DND-41 (cell line): ENCODE data around the gene PLEKHM1.
"Not testable (repeated sequence)": the region's sequence is repeated elsewhere in the genome, so short reads cannot be mapped to it uniquely, and the experiment has no call there.

Experiments used
- ATAC-seq: fragments of 200-7000 bp; cut with Tn5 transposase; 3 replicates; pipeline ENCODE4 v1.9.1; 2021; ENCODE audit warnings: low read depth; ENCODE audit not compliant: insufficient read depth
- DNase-seq: peaks from one replicate; pipeline ENCODE4 v3.0.0-alpha.2; 2020
- H2AFZ ChIP-seq: 2 replicates; pipeline ENCODE4 v1.6.0; 2012; ENCODE audit warnings: low read depth, low read length
- H3K27ac ChIP-seq: 2 replicates; pipeline ENCODE4 v1.5.1; 2012; ENCODE audit warnings: low read length, inconsistent platforms
- H3K27me3 ChIP-seq: fragments of 200-600 bp; sonication (generic); 2 replicates; pipeline ENCODE4 v1.6.0; 2012; ENCODE audit warnings: low read length, mild to moderate bottlenecking, inconsistent platforms; ENCODE audit not compliant: insufficient read depth, poor library complexity
- H3K36me3 ChIP-seq: 2 replicates; pipeline ENCODE4 v1.5.1; 2012; ENCODE audit warnings: low read length, inconsistent platforms; ENCODE audit not compliant: insufficient read depth
- H3K4me1 ChIP-seq: 2 replicates; pipeline ENCODE4 v1.5.1; 2012; ENCODE audit warnings: mild to moderate bottlenecking, low read length; ENCODE audit not compliant: insufficient read depth
- H3K4me2 ChIP-seq: 2 replicates; pipeline ENCODE4 v1.6.0; 2012; ENCODE audit warnings: mild to moderate bottlenecking, moderate library complexity, low read length, inconsistent platforms; ENCODE audit not compliant: insufficient read depth
- H3K4me3 ChIP-seq, 2 experiments: fragments of 200-600 bp in 1 of 2; shearing (Covaris generic) in 1 of 2; 2 replicates each; pipeline ENCODE4 v1.5.1; 2012 to 2016; ENCODE audit warnings: inconsistent platforms in 2 of 2, low read length in 2 of 2, mild to moderate bottlenecking in 2 of 2, low read depth in 1 of 2, moderate library complexity in 1 of 2
- H3K79me2 ChIP-seq: 2 replicates; pipeline ENCODE4 v1.6.0; 2012; ENCODE audit warnings: low read length, inconsistent platforms; ENCODE audit not compliant: insufficient read depth
- H3K9ac ChIP-seq: 2 replicates; pipeline ENCODE4 v1.6.0; 2012; ENCODE audit warnings: low read depth, mild to moderate bottlenecking, inconsistent platforms, low read length, moderate library complexity
- H3K9me3 ChIP-seq: 2 replicates; pipeline ENCODE4 v1.5.1; 2012; ENCODE audit warnings: low read length, moderate library complexity, mild to moderate bottlenecking, inconsistent platforms; ENCODE audit not compliant: insufficient read depth, severe bottlenecking
- H4K20me1 ChIP-seq: 2 replicates; pipeline ENCODE4 v1.6.0; 2012; ENCODE audit warnings: low read length; ENCODE audit not compliant: insufficient read depth
- CTCF ChIP-seq: IDR thresholded peaks from 2 replicates; pipeline ENCODE4 v1.5.1; 2012; ENCODE audit warnings: borderline replicate concordance, low read length, moderate library complexity, mild to moderate bottlenecking; ENCODE audit not compliant: poor library complexity, severe bottlenecking; ENCODE audit errors: extremely low read depth

Gene PLEKHM1

GRCh38 chr17:45490615-45491433, at the start of gene PLEKHM1:
TSS of gene PLEKHM1 (minus strand) at chr17:45490721. CDS start at chr17:45482484, 8,237 bp downstream.
- H3K4me2 ChIP-seq, result peak within 1 kb of the TSS; percentile 87
- peak within 1 kb of the TSS; percentile 67 for H3K27ac ChIP-seq
- not testable (repeated sequence) for H3K27me3 ChIP-seq, H3K36me3 ChIP-seq, H3K9me3 ChIP-seq, H4K20me1 ChIP-seq
- peak within 1 kb of the TSS; percentile 69 for H3K9ac ChIP-seq
- ATAC-seq (peak; percentile 98), DNase-seq (peak; percentile 87)
- peak within 1 kb of the TSS; percentile 86 for H2AFZ ChIP-seq
- peak within 1 kb of the TSS; percentile 42 to 56; a peak in 3 of 4 replicates for H3K4me3 ChIP-seq
- peaks cover 16% of the 10 kb centered on the region for H3K4me1 ChIP-seq
- peaks cover 12% of the 10 kb centered on the region for H3K79me2 ChIP-seq

GRCh38 chr17:45538168-45538567, 47.6 kb upstream of the PLEKHM1 start:
- H3K9ac ChIP-seq, H3K27me3 ChIP-seq, H3K36me3 ChIP-seq, ATAC-seq, DNase-seq, H3K27ac ChIP-seq, H3K79me2 ChIP-seq, H2AFZ ChIP-seq, H3K4me1 ChIP-seq, H3K9me3 ChIP-seq, H3K4me2 ChIP-seq, H4K20me1 ChIP-seq, H3K4me3 ChIP-seq: not testable (repeated sequence)

- H3K27me3 ChIP-seq, DNase-seq, H3K4me3 ChIP-seq, H2AFZ ChIP-seq, H3K4me2 ChIP-seq, H3K9ac ChIP-seq, H3K9me3 ChIP-seq, H4K20me1 ChIP-seq, ATAC-seq, H3K79me2 ChIP-seq, H3K27ac ChIP-seq, H3K4me1 ChIP-seq: not testable (repeated sequence)
- peaks cover 18% of the 10 kb centered on the region for H3K36me3 ChIP-seq
Observed at GRCh38 chr17:45506072-45506471, 15.6 kb upstream of the PLEKHM1 start.

- H3K9ac ChIP-seq, H3K4me3 ChIP-seq, H4K20me1 ChIP-seq, ATAC-seq, H3K9me3 ChIP-seq, H3K27me3 ChIP-seq, H3K79me2 ChIP-seq, H3K27ac ChIP-seq, DNase-seq, H2AFZ ChIP-seq, H3K4me1 ChIP-seq, H3K4me2 ChIP-seq: not testable (repeated sequence)
- peaks cover 18% of the 10 kb centered on the region for H3K36me3 ChIP-seq
Observed at GRCh38 chr17:45505183-45505582, 14.7 kb upstream of the PLEKHM1 start.

GRCh38 chr17:45501092-45501707, 10.7 kb upstream of the PLEKHM1 start:
- H3K27ac ChIP-seq, H3K4me3 ChIP-seq, H2AFZ ChIP-seq, H3K9me3 ChIP-seq, ATAC-seq, H4K20me1 ChIP-seq, H3K4me1 ChIP-seq, H3K27me3 ChIP-seq, H3K36me3 ChIP-seq, DNase-seq, H3K79me2 ChIP-seq, H3K4me2 ChIP-seq, H3K9ac ChIP-seq: not testable (repeated sequence)
- TF ChIP-seq CTCF, result peak; percentile 10

- not testable (repeated sequence) for H3K4me3 ChIP-seq, DNase-seq, H3K9ac ChIP-seq, H3K4me1 ChIP-seq, H4K20me1 ChIP-seq, H3K27me3 ChIP-seq, H3K79me2 ChIP-seq, H3K9me3 ChIP-seq, H3K4me2 ChIP-seq, H3K36me3 ChIP-seq, H2AFZ ChIP-seq, H3K27ac ChIP-seq, ATAC-seq
Observed at GRCh38 chr17:45500478-45500877, 10.0 kb upstream of the PLEKHM1 start.

GRCh38 chr17:45499208-45499607, 8.7 kb upstream of the PLEKHM1 start:
- not testable (repeated sequence) for ATAC-seq, H3K79me2 ChIP-seq, H3K9me3 ChIP-seq, H3K27me3 ChIP-seq, H2AFZ ChIP-seq, H3K4me1 ChIP-seq, H3K9ac ChIP-seq, H3K36me3 ChIP-seq, H3K4me2 ChIP-seq, H4K20me1 ChIP-seq, H3K27ac ChIP-seq, DNase-seq, H3K4me3 ChIP-seq
